ENCODE results near the gene ELMO1.

Gene ELMO1

DNA sequence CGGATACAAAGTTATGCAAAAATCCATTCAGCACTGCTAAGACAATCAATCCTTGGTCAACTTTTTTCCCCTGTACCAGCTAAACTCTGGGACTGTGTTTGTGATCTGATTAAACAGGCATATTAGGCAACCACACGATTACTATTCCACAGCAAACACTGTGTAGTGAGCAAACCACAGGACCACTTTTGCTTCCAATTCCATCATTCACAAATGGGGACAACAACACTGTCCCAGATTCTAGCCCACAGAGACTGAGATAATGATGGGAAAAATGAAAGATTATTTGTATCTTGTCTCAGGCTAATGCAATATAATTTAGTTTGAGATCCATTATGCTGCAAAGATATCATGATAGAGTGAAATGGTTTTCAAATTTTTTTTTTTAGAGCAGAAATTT is 560.7 kb downstream of the ELMO1 start:
- no peak for DNase-seq

DNA sequence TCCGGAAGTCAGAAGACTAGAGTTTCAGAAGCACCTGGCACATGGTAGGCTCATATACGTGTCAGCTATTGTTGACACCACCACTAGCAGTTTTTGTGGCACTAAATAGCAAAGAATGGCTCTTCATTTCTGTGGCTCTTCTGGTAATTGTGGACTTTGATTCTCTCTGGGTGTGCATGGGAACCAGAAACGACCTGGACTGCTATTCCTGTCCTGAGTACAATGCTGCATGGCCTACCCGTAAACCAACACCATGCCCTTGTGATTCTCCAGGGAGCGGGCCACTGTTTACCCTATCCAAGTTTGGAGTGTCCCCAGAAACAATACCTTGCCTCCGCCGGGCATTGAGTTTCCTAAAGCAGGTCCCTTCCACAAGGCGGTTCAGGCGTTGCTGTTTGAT is 561.4 kb downstream of the ELMO1 start:
- no peak for DNase-seq

DNA sequence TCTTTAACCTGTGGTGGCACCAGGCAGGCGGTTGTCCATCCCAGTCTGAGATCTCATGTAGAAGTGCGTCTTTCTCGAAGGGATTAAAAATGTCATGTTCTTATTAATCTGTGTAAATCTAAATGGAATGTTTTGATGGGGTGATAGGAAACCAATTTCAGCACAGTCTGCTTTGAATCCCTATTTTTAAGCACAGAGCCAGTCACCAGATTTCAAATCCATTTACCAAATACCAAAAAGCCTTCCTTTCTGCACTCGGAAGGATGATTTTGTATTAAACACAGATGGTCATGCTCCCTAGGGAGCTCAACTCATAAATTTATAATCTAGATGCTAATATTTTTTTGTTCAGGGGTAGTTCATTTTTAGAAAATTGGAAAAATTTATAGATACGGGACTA is 563.8 kb downstream of the ELMO1 start:
- no peak for DNase-seq

DNA sequence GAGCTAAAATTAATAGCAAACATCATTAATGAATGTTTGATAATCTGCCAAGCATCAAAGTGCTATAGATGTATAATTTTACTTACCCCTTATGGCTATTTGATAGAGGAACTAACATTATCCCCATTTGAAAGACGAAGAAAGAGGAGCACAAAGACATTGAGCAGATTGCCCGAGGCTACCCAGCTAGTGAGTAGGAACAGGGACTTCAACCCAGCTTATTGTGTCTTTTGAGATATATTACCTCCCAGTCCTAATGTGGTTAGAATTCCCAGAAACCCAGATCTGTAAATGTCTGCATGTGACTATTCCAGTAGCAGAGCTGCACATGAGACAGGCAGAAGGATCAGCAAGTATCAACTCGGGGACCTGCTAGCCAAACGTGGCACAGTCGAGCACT is 564.3 kb downstream of the ELMO1 start:
- no peak for DNase-seq

DNA sequence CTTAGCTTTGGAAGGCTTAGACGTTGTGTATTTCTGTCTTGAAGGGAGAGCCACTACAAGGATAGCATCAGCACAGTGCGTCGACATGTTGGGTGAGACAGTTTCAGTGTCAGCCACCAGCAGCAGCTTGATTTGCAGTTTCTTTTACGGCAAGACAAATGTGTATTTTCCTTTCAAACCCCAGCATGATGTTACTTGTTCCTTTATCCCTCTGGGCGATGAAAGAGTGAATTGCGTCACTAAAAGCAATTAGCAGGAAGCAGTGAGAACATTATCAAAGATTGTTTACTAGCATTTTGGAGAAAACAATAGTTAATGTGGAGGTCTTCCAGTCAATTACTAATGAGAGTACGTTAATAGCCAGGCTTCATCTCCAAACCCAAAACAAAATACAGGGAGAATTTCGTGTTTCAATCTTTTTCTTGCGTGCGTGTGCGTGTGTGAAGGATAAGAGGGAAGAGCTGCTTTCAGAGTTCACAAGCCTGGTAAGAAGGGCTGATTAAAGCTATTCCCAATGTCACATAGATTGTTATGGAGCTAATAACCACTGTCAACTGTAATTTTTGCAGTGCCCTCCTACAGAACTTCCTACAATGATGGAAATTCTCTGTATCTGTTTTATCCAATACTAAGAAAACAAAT is 567.3 kb downstream of the ELMO1 start:
- no peak for DNase-seq

DNA sequence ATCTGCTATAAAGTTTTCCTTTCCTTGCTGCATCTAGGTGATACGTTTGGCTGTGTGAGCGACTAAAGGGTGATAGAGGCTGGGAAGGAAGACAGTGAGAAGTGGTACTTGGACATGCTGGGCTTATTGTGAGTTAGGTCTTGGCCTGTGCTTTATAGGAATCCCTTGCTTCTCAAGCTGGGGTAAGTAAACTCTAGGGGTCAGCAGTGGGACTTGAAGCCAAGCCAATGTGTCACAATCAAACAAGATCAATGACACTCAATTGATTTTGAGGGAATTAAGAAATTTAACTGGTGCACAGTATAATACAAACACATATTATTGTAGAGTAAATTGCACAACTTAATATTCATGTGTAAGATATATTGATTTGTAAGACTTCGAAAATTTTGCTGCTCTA is 568.6 kb downstream of the ELMO1 start:
- DNase-seq, result no peak

DNA sequence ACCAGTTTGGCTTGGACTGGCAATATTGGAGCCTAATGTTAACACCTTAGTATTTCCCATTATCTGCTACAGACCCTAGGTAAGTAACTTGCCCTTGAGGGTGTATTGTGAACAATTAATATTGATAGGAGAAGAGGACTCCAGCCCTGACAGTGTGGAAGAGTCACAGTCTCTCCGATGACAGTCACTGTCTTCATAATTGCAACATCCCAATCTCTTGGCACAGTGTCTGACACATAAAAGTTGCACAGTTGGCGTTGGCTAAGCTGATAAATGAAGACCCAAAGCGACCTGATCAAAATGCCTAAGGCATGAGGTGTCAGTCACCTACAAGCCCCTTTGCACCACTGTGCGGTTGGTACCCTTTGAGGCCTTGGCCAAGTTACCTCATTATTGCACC is 569.6 kb downstream of the ELMO1 start:
- no peak for DNase-seq

DNA sequence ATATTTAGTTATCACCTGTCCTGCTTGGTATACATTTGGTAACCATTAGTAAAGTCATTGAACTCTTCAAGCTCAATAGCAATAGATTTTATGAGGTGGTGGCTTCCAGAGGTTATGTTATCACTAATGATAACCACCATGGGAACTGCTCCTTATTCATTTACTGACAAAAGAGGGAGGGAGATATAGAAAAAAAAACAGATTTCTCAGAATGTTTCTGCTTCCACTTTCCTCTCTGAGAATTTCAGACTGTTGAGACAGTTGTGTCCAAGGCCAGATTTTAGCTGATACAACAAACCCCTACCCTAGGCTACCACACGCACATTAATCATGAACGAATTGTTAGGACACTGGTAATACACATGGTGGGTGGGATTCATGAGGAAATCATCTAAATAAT is 570.4 kb downstream of the ELMO1 start:
- DNase-seq, result no peak

DNA sequence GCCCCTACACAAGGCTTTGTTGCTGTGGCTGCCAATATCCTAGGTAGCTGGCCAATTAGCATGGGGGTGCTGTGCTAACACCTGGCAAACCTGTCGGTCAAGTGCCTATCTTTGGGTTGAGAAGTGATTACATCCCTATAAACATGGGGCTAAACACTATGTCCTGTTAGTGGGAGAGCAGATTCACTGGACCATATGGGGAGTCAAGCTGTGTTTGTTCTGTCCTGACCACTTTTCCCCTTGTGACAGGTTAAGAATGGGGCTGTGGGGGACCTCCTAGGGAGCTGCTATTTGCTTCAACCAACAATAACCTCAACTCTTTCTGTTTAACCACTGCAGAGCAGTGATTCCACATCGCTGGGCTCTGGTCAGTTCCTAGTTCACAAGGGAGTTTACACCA is 572.9 kb downstream of the ELMO1 start:
- DNase-seq, result no peak

DNA sequence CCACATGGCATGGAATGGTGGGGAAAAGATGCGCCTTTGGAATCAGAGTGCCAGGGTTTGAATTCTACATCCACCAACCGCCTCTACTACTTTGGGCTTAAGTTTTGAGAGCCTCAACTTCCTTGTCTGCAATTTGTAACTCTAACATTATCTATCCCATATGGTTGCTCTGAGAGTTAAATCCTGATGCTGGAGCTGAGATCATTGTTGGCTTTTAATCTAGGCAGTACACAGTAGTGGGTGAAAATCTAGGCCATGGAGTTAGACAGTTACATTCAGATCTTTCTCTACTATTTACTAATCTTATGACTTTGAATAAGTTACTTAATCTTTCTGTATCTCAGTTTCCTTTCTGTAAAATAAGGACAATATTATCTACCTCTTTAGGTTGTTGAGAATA is 574.6 kb downstream of the ELMO1 start:
- DNase-seq, result no peak

DNA sequence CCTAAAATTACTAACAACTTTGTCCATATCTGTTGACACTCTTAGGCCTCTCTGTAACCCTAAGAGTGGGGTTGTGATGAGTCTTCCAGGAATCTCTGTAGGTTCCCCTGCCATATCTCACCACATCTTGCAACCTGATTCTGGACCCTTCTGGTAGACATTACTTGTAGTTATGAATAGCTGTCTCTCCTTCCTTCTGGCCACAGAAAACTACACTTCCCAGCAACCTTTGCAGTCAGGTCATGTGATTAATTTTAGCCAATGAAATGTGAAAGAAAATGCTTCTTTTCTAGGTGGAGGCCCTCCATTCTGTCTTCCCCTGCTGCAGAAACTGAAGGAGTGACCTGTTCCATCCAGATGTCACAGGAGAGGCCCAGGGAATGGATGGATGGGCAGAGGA is 576.8 kb downstream of the ELMO1 start:
- DNase-seq, result no peak

DNA sequence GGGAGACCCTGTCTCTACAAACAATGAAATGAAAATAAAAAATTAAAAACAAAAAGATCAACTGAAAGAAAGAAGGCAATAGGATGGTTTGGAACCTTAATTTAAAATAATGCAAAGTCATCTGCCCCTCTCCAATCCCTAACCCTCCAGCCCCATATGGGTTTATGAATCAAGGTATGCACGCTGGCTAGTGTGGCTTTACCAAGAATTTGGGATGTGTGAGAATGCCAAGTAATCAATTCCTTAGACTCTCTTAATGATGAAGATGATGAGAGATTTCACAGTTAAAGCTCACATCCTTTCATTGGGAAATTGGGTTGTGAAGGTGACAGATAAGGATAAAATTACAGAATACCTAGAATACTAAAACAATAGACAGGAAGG is 577.3 kb downstream of the ELMO1 start:
- DNase-seq, result no peak

DNA sequence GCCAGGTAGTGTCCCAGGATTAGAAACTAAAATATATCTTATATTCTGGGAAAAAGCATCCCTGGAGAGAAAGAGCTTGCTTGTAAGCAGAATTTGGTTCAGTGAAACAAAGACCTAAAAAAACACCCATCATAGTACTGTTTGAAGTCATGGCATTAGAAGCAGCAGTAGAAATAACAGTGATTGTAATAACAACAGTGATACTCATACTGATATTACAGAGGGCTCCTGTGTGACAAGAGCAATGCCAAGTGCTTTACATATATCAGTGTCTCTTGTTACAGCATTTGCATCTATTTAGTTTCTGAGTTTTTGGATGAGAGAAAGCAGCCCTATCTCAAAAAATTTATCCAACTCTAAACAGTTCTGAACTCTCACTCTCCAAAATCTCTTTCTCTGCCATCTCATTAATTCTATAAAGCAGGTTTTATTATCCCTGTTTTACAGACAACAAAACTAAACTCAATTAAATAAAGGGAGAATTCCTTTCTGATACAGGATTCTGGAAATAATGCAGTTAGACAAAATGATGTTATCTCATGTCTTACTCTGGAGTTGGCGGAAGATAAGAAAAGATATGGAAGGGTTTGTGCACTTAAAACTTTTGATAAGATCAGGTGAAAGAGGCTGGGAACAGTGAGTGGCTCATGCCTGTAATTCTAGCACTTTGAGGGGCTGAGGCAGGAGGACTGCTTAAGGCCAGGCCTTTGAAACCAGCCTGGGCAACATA is 577.9 kb downstream of the ELMO1 start:
- DNase-seq, result no peak

DNA sequence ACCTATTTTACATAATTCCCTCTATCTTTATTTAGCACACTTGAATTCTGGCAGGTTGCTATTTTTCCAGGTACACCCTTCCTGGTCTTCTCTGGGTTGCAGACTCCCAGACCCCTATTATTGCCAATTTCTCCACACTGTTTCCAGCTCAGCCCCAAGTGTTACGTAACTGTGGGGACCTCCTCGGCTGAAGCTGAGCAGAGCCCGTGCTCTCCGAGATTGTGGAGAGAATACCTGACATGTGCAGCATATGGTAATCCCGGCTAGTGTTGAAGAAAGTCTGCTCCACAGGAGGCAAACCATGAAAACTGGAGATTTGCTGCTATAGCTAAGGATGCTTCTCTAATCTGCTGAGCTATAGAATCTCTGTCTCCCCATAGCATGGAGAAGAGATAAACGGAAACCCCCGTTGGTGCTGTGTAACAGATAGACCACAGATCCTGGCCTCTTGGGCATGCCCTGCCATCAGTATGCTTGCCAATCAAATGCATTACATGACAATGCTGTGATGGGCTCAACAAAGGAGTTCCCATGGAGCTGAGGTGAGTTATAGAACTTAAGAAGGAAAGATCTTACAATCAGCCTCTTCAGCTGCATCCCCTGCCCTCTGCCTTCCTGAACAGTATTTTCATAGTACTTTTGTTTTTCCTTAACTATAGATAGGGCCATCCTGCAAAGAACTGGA is 579.8 kb downstream of the ELMO1 start:
- DNase-seq, result no peak

DNA sequence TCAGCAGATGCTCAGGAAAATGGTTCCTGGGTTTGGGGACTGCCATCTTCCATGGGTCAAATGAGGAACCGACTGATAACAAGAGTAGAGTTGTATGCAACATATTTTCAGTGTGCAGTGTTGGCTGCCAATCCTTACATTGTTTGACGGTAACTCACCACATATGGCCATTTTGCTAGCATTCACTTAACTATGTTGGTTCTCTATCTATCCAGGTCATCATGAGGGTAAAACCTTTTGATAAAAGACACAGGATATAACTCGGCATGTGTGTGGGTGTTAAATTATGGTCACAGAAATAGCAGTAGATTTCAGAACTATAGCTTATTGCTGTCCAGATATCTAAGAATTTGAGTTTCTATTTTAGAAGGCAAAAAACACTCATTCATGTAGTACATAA is 583.6 kb downstream of the ELMO1 start:
- no peak for DNase-seq

DNA sequence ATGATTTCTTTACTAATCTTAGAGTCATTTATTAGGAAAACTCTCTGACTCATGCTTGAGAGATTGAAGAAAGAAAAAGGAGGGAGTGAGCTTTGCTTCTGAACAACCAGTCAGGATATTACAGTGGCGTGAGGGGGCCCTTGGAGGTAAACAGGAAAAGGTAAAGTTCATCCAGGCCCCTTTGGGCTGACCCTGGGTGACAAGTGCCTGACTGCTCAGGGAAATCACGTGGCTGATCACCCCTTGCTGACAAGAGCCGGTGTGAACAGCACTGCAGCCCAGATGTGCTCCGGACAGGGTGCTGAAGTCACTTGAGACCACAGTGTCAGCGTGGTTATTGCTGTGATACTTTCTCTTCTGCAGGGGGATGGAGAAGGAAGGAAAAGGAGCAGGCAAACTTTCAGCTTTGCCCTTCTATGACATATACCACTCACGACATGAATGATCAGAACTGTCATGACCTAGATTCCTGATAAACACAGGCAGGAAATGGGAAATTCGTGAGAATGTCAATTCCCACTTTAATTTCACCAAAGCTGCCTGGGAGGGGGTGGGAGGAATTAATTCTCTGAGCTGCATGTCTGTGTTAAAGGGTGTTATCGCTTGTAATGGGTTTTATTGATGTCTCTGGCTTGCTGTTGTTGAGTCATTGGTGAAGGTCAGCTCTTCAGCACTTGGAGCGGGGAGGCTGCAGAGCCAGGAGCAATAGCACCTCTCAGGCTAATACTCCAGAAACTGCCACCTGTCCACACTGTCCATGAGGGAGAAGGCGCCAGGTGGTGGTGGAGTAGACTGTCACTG is 584.6 kb downstream of the ELMO1 start:
- DNase-seq, result no peak

DNA sequence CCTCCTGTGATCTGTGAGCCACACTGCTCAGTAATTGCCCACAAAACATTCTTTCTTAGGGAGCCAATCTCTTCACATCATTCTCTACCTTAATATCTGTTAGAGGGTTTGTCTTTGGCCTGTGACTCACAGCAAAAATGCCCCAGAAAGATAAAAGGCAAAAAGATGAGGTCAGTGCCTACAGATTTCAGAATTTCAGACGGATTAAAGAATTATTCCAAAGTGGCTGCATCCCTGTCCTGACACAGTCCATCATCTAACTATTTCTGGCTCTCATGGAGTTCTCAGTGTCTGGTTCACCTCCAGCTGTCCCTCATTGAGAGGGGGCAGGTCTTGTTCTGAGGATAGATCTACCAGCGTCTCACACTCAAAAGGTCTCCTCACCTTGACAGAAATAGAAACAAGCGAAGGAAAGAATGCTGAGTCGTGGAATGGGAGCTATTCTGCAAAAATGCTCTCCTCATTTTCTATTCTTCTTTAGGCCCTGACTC is 585.8 kb downstream of the ELMO1 start:
- no peak for DNase-seq

DNA sequence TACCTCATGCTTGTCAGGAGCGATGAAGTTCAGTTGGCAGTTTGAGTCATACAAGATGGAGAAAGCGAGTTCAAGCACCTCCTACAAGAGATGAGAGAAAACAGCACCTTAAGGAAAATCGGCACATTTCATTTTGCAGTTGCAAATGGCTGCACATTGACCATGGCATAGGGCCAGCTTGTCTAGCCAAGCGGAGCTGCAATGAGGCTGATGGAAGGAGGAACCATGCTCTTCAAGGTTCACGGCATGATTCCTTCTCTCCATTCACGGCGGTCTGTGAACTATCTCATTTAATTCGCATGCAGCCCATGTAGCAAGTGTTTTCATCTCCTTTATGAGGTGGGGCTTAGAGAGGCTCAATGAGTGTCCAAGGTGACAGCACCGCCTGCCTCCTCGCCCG is 587.0 kb downstream of the ELMO1 start:
- no peak for DNase-seq

DNA sequence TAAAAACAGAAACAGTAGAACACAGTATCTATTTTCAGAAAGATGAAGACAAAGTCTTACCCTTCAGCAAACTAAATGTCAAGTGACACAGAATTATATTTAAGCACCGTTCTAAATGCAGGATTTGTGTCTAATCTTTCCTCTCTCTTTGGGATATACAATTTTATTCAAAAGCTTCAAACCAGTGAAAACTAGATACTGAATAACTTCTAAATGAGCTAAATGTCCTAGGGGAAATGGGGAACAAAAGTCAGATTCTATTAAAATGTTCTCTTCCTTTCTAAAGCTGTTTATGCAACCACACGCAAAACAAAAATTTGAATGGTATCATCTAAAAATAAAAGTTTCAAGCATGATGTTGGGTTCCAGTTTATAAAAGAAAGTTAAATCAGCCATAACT is 588.0 kb downstream of the ELMO1 start:
- no peak for DNase-seq

DNA sequence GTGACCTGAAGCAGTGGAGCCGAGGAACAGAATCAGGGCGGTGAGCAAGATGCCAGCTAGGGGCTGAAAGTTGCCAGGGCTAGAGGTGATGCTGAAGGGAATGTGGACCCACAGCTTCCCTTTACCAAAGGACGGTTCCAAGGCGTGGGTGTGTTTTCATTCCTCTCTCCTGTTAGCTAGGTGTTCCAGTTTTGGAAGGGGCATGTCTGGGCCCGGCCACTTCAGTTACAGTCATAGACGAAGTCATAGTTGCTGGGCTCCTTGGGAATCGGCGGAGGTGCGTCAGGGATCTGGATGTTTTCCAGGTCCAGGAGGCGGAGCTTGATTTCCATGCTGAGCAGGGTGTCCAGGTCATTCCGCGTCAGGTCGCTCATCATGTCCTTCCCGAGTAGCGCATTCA is 593.3 kb downstream of the ELMO1 start:
- no peak for DNase-seq

DNA sequence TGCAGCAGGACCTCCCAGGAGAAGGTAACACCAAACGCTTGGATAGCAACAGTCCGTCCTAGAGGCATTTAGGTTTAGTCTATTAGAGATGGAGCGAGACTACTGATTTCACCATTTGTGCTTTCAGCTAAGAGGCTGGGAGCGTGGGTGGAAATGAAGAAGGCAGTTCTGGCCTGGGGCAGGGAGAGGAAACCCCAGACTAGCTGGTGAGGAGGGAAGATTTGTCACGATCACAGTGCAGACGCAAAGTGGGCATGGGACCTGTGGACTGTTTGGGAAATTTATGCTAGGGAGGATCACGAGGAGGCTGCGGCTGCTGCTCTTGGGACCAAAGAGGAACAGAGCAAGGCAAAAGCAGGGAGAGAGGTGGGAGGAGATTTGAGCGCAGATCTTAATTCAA is 594.0 kb downstream of the ELMO1 start:
- DNase-seq, result no peak

DNA sequence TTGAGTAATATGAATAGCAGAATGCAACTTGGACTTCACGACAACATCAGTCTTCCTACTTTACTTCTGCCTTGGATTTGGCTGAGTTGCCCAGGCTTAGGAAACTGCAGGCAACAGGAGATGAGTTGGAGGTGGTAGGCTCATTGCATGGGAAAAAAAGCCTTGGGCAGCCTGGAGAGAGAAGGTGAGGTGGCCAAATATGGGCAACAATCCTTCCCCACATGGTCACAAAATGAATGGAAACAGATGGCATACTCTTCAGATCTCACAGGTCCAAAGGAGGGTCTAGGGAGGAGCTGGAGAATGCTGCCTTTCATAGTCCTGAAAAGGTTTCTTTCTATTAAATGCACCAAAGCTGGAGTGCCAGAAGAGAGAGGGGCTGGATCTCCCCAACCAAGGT is 595.7 kb downstream of the ELMO1 start:
- DNase-seq, result no peak

DNA sequence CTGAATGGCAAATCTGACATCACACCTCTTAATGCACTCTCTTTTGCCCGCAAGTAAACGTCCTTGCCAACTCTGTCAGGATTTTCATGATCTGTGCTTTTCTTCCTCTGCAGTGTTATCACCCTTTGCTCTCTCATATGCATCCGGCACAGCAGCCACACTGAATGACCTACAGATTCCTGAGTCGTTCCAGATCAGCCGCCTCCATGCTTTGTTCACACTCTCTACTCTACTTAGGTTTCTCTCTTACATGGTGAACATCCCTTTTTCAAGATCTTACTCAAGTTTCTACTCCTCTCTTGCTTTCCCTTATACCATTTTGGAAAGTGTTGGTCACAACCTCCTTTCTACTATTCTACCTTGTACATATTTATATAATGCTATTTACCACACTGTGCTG is 596.6 kb downstream of the ELMO1 start:
- no peak for DNase-seq

DNA sequence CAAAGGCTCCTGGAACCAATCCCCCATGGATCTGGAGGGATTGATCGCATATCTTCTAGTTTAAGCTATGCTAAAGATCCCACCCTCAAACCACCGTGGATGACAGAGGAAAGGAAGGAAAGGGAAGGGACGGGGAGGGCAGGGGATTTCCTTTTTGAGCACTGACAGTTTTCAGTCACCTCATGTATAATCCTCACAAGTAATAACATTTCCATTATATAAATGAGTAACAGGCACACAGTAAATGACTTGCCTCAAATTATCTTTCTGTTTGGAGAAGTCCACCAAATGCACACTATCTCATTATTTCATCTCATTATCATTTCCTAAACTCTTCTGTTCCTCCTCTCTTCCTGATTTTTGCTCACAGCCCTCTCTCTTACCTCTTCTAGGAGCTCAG is 597.3 kb downstream of the ELMO1 start:
- no peak for DNase-seq
